Measurements from ENCODE around the gene P2RX3.

The P2RX3 gene

DNA sequence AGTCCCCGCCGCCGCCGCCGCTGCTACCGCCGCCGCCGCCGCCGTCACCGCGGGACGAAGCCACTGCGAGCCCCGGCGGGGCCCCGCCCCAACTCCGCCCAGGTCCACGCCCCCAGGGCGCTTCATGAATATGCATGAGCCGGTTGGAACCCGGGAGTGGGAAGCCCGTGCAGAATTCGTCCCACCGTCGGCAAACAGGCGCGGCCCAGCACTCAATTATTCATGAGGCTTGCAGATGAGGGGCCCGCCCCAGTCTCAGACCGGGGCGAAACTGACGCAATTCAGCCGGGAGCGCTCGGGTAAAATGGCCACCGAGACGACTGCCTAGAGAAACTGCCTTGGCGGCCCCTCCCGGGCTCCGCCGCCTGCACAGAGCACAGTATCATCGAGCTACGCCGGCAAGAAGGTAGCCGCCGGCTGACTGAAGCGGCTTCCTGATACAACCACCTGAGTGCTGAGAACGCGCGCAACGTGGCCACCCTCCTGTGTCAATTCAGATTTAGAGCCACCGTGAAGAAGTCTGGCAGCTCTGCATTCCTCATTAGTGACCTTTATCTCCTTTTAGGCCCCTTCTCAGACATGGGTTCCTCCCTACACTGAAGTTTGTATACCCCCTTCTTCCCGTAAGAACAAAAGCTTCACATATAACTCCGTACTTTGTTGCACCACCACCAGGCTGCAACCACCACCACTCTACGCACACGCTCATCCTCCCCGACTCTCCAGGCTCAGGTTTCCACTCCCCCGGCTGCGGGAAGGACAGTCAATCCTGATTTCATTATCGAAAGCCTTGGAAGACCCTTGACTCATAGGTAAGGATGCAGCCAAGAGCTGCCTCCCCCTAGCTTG lies 13.0 kb upstream of the P2RX3 start, which contains the start of gene TNKS1BP1 (continued):
- TF ChIP-seq HOXD13 (CRISPR knock-in tag; IDR thresholded peaks at IDR 0.05; ENCODE audit: borderline replicate concordance) (no peak), ZNF202 (tag by site-specific recombination; IDR thresholded peaks at IDR 0.05; ENCODE audit: borderline replicate concordance) (no peak), TSHZ1 (tag by site-specific recombination; IDR thresholded peaks at IDR 0.05; ENCODE audit: borderline replicate concordance) (no peak), ZSCAN23 (tag by site-specific recombination; IDR thresholded peaks at IDR 0.05) (0 out of 2 replicates have a peak, but pooled peaks have one; percentile 22), SCRT2 (tag by site-specific recombination; IDR thresholded peaks at IDR 0.05) (peak; percentile 73), ZBTB7A (tag by site-specific recombination; IDR thresholded peaks at IDR 0.05; ENCODE audit: low read depth) (no peak), ZNF2 (tag by site-specific recombination; IDR thresholded peaks at IDR 0.05) (peak; percentile 71; the same call in 1 of the 2 replicates), ZNF544 (tag by site-specific recombination; IDR thresholded peaks at IDR 0.05) (no peak), ZBTB20 (tag by site-specific recombination; IDR thresholded peaks at IDR 0.05) (peak; percentile 76), ZBTB11 (tag by site-specific recombination; conservative IDR thresholded peaks at IDR 0.05; ENCODE audit: low read depth) (peak; percentile 21; the same call in 1 of the 2 replicates), ZBTB26 (tag by site-specific recombination; optimal IDR thresholded peaks at IDR 0.05) (peak; percentile 60), ZBTB17 (tag by site-specific recombination; IDR thresholded peaks at IDR 0.05) (peak; percentile 95), ZNF138 (tag by site-specific recombination; IDR thresholded peaks at IDR 0.05; ENCODE audit: borderline replicate concordance) (no peak), ZNF19 (tag by site-specific recombination; IDR thresholded peaks at IDR 0.05; ENCODE audit: low read depth) (no peak), ZNF146 (tag by site-specific recombination; IDR thresholded peaks at IDR 0.05) (no peak), SP2 (tag by site-specific recombination; IDR thresholded peaks at IDR 0.05) (peak; percentile 32; the same call in 1 of the 2 replicates), ZEB2 (tag by site-specific recombination; IDR thresholded peaks at IDR 0.05) (peak; percentile 80; the same call in 1 of the 2 replicates), ZNF639 (tag by site-specific recombination; IDR thresholded peaks at IDR 0.05) (0 out of 2 replicates have a peak, but pooled peaks have one; percentile 25), ZNF292 (tag by site-specific recombination; IDR thresholded peaks at IDR 0.05; ENCODE audit: borderline replicate concordance, low read depth) (no peak), ZNF354C (tag by site-specific recombination; IDR thresholded peaks at IDR 0.05; ENCODE audit: borderline replicate concordance, low read depth) (no peak), KLF16 (tag by site-specific recombination; IDR thresholded peaks at IDR 0.05) (no peak)
- TF ChIP-seq, protein P1, sequence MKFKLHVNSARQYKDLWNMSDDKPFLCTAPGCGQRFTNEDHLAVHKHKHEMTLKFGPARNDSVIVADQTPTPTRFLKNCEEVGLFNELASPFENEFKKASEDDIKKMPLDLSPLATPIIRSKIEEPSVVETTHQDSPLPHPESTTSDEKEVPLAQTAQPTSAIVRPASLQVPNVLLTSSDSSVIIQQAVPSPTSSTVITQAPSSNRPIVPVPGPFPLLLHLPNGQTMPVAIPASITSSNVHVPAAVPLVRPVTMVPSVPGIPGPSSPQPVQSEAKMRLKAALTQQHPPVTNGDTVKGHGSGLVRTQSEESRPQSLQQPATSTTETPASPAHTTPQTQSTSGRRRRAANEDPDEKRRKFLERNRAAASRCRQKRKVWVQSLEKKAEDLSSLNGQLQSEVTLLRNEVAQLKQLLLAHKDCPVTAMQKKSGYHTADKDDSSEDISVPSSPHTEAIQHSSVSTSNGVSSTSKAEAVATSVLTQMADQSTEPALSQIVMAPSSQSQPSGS (tag by site-specific recombination; IDR thresholded peaks at IDR 0.05; ENCODE audit: low read depth), result no peak
- TF ChIP-seq, protein P2, sequence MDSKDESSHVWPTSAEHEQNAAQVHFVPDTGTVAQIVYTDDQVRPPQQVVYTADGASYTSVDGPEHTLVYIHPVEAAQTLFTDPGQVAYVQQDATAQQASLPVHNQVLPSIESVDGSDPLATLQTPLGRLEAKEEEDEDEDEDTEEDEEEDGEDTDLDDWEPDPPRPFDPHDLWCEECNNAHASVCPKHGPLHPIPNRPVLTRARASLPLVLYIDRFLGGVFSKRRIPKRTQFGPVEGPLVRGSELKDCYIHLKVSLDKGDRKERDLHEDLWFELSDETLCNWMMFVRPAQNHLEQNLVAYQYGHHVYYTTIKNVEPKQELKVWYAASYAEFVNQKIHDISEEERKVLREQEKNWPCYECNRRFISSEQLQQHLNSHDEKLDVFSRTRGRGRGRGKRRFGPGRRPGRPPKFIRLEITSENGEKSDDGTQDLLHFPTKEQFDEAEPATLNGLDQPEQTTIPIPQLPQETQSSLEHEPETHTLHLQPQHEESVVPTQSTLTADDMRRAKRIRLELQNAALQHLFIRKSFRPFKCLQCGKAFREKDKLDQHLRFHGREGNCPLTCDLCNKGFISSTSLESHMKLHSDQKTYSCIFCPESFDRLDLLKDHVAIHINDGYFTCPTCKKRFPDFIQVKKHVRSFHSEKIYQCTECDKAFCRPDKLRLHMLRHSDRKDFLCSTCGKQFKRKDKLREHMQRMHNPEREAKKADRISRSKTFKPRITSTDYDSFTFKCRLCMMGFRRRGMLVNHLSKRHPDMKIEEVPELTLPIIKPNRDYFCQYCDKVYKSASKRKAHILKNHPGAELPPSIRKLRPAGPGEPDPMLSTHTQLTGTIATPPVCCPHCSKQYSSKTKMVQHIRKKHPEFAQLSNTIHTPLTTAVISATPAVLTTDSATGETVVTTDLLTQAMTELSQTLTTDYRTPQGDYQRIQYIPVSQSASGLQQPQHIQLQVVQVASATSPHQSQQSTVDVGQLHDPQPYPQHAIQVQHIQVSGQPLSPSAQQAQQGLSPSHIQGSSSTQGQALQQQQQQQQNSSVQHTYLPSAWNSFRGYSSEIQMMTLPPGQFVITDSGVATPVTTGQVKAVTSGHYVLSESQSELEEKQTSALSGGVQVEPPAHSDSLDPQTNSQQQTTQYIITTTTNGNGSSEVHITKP (tag by site-specific recombination; IDR thresholded peaks at IDR 0.05), result peak; percentile 32; the same call in 1 of the 2 replicates
